CD4-positive, alpha-beta memory T cell (primary cell): ENCODE data around the gene CLIC5. TPM values are rescaled to one million over a fixed set of nuclear protein-coding genes. Genes with fewer than 3 reads are reported as not detected.

Source experiments
- CTCF ChIA-PET: fragments of 350-600 bp; sonication (Branson Sonifier 250); formaldehyde crosslinking; loops from one replicate; lab custom pipeline; 2021; ENCODE audit warnings: inconsistent platforms; ENCODE audit not compliant: partially characterized antibody; lab: Charles Lee
- POLR2A ChIA-PET: fragments of 350-600 bp; sonication (Branson Sonifier 250); formaldehyde crosslinking; loops from one replicate; lab custom pipeline; 2021; ENCODE audit not compliant: partially characterized antibody; lab: Charles Lee
- DNase-seq, 5 donors: peaks; one replicate each; pipeline versions ENCODE4 v3.0.0 to v3.0.0-alpha.2; 2020 to 2022; ENCODE audit warnings: mixed read lengths in 1 of 5
- H3K27ac ChIP-seq: one replicate; pipeline ENCODE4 v1.7.0; 2013; ENCODE audit warnings: low read depth, low read length
- H3K27me3 ChIP-seq: 2 replicates; pipeline ENCODE4 v1.7.0; 2013; ENCODE audit warnings: mild to moderate bottlenecking, low read length, moderate library complexity; ENCODE audit not compliant: insufficient read depth
- H3K36me3 ChIP-seq: 2 replicates; pipeline ENCODE4 v1.7.0; 2013; ENCODE audit warnings: mild to moderate bottlenecking, low read length, moderate library complexity; ENCODE audit not compliant: insufficient read depth
- H3K4me1 ChIP-seq: 2 replicates; pipeline ENCODE4 v1.7.0; 2013; ENCODE audit warnings: mild to moderate bottlenecking, low read length, moderate library complexity; ENCODE audit not compliant: insufficient read depth
- H3K4me3 ChIP-seq, 2 donors: one replicate each; pipeline ENCODE4 v1.7.0; 2013; ENCODE audit warnings: low read length in 2 of 2, mild to moderate bottlenecking in 1 of 2
- H3K9me3 ChIP-seq, 2 donors: one replicate each; pipeline ENCODE4 v1.7.0; 2013; ENCODE audit warnings: low read length in 2 of 2, control low read depth in 1 of 2; ENCODE audit not compliant: control insufficient read depth in 1 of 2
- H3K27ac Mint-ChIP-seq, 7 donors: one replicate each; pipeline ENCODE4 v1.8.0; 2020 to 2021; ENCODE audit warnings: mixed read lengths in 7 of 7, mild to moderate bottlenecking in 6 of 7, inconsistent platforms in 3 of 7, moderate library complexity in 3 of 7
- H3K27me3 Mint-ChIP-seq, 2 donors: one replicate each; pipeline ENCODE4 v1.8.0; 2020 to 2021; ENCODE audit warnings: mixed read lengths in 2 of 2
- H3K36me3 Mint-ChIP-seq, 2 donors: one replicate each; pipeline ENCODE4 v1.8.0; 2020 to 2021; ENCODE audit warnings: mixed read lengths in 2 of 2, inconsistent platforms in 1 of 2, mild to moderate bottlenecking in 1 of 2
- H3K4me1 Mint-ChIP-seq, 4 donors: one replicate each; pipeline ENCODE4 v1.8.0; 2020 to 2021; ENCODE audit warnings: mixed read lengths in 4 of 4, mild to moderate bottlenecking in 1 of 4
- H3K4me3 Mint-ChIP-seq, 8 donors: one replicate each; pipeline ENCODE4 v1.8.0; 2020 to 2021; ENCODE audit warnings: mixed read lengths in 8 of 8, mild to moderate bottlenecking in 7 of 8, moderate library complexity in 6 of 8, inconsistent platforms in 3 of 8
- H3K9me3 Mint-ChIP-seq, 8 donors: one replicate each; pipeline ENCODE4 v1.8.0; 2020 to 2021; ENCODE audit warnings: mixed read lengths in 8 of 8, mild to moderate bottlenecking in 5 of 8, inconsistent platforms in 3 of 8, moderate library complexity in 1 of 8
- intact Hi-C: fragments of 100-400 bp; cut with micrococcal nuclease; formaldehyde crosslinking; loops from one replicate; pipeline ENCODE4 v1.15.1; 2023
- polyA plus RNA-seq, 2 donors: library from polyadenylated mRNA; unstranded; fragments of 300-500 nt; fragmentation: Illumina TruSeq; gene quantifications; one replicate each; pipeline ENCODE4 v1.2.3, GENCODE V29; 2021
- total RNA-seq, 2 experiments: library from RNA; stranded (reverse); gene quantifications; one replicate each; pipeline ENCODE4 v1.2.3, GENCODE V29; 2021

The CLIC5 gene
- total and polyA plus RNA-seq, 4 experiments from 2014 or later, result 3.4 to 18.4 (median 12.4) TPM

DNA sequence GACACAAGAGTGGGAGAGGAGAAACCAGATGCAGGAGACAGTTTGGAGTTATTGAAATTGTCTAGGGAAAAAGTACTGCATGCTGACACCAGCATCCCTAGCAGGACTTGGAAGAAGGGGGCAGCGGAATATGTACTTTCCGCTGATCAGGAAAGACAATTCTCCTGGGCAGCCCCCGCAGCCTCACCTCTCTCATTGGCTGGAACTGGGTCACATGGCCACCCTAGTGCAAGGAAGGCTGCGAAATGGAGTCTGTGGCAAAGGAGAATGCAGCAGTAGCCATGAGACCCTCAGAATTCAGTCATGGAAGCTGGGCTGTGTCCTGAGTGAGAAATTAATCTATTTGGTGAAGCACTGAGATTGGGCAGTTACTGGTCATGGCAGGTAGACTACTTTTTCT is 131.3 kb downstream of the CLIC5 start:
- intact Hi-C loops, result no loop called here
- POLR2A ChIA-PET, result interaction anchor here (0.6 kb wide), 1 partner anchor 1287 kb away, joined by 4 read pairs; no protein-coding TSS in a partner anchor

DNA sequence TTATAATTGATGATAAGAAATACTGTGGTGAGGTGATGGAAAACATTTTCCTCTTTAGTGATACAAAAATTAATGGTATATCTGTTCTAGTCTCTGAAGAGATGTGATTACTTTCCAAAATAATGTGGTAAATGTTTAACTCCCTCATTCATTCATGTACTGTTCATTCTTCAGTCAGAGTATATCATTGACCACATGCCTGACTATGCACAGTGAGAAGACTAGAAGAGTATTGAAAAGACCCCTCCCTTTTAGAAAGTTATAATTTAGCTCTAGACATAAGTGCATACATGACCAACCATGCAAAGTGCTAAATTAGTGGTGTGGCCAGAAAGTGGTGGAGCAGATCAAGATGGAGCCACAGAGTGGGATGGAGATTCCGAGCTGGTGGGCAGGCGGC is 133.0 kb downstream of the CLIC5 start:
- Mint-ChIP-seq H3K27ac (no peak overlapping the region), H3K27me3 (peaks cover 0 to 5% of the 10 kb centered on the region in 2 donors), H3K36me3 (no peaks in the 10 kb centered on the region), H3K4me1 (no peaks in the 10 kb centered on the region), H3K4me3 (no peak overlapping the region), H3K9me3 (peaks cover 0 to 4% (median 0%) of the 10 kb centered on the region in 8 donors)
- Histone ChIP-seq H3K4me3 (no peak overlapping the region), H3K27ac (no peak overlapping the region), H3K4me1 (no peaks in the 10 kb centered on the region), H3K27me3 (no peaks in the 10 kb centered on the region), H3K9me3 (no peaks in the 10 kb centered on the region), H3K36me3 (no peaks in the 10 kb centered on the region)
- POLR2A ChIA-PET, result no interaction called here
- intact Hi-C loops, result no loop called here
- CTCF ChIA-PET, result no interaction called here
- no peak for DNase-seq

More for the DNA sequence above, 131.3 kb downstream of the CLIC5 start:
- no peaks in the 10 kb centered on the region for H3K36me3 ChIP-seq
- Mint-ChIP-seq H3K27me3 (peaks cover 0 to 3% of the 10 kb centered on the region in 2 donors), H3K4me3 (no peak overlapping the region), H3K9me3 (peaks cover 0 to 4% (median 0%) of the 10 kb centered on the region in 8 donors), H3K36me3 (no peaks in the 10 kb centered on the region), H3K4me1 (no peaks in the 10 kb centered on the region), H3K27ac (no peak overlapping the region)
- H3K9me3 ChIP-seq, result no peaks in the 10 kb centered on the region
- H3K4me1 ChIP-seq, result no peaks in the 10 kb centered on the region
- H3K4me3 ChIP-seq, result no peak overlapping the region
- no peaks in the 10 kb centered on the region for H3K27me3 ChIP-seq
- H3K27ac ChIP-seq, result no peak overlapping the region
- DNase-seq, result no peak
- CTCF ChIA-PET, result no interaction called here

DNA sequence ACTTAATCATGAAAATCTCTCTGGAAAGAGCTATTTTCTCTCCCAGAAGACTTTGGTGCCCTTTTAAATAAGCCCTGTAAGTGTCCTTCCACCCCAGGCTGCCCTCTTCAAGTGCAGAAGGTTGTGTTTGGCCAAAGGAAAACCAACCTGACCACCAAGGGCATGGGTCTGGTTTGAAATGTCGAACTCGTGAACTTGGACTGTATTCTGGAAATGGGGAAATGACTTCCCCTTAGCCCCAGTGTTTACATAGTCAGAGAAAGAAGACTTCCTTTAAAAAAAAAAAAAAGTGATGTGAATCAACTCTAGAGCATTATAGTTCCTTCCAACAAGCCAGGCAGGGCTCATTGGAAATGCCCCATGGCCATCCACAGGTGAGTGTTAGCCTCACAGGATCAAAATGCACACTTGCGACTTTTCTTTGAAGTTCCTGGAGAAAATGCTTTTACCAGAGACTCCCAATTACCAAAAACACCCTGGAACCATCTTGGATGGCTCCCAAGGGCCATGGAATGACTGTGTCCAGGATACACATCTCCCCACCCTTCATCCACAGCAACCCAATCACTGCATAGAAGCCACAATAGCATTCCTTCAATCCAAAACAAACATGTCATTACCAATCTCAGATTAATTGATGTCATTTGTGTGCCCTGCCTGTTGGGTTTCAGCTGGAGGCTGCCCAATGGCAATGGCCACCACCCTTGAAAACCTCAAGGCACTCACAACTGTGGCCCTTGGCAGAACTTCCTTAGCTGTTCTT is 133.8 kb downstream of the CLIC5 start:
- Histone ChIP-seq H3K27me3 (no peaks in the 10 kb centered on the region), H3K27ac (no peak overlapping the region), H3K36me3 (no peaks in the 10 kb centered on the region), H3K9me3 (no peaks in the 10 kb centered on the region), H3K4me1 (no peaks in the 10 kb centered on the region), H3K4me3 (no peak overlapping the region)
- H3K9me3 Mint-ChIP-seq, result peaks cover 0 to 4% (median 0%) of the 10 kb centered on the region in 8 donors
- no peak for DNase-seq
- H3K4me1 Mint-ChIP-seq, result no peaks in the 10 kb centered on the region
- no peak overlapping the region for H3K4me3 Mint-ChIP-seq
- CTCF ChIA-PET, result no interaction called here
- H3K27me3 Mint-ChIP-seq, result peaks cover 0 to 5% of the 10 kb centered on the region in 2 donors
- no peaks in the 10 kb centered on the region for H3K36me3 Mint-ChIP-seq
- no peak overlapping the region for H3K27ac Mint-ChIP-seq
- POLR2A ChIA-PET, result no interaction called here
- intact Hi-C loops, result no loop called here

DNA sequence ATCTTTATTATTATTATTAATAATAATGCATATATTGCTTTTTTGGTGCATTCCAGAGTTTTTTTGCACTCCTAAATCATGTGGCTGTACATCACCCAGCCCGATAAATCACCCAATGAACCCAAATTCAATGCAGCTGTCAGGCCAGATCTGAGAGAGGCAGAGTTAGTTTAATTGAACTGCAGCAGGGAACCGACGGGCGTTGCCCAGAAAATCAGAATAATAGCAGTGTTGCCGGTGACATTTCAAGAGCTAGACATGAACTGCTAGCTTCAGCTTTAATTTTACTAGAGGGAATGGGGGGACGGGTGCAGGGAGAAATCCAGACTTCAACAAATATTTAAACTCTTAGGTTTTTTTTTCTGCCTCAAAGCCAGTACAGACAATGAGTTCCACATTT is 135.0 kb downstream of the CLIC5 start:
- Histone ChIP-seq H3K36me3 (no peaks in the 10 kb centered on the region), H3K4me3 (no peak overlapping the region), H3K27me3 (no peaks in the 10 kb centered on the region), H3K9me3 (no peaks in the 10 kb centered on the region), H3K27ac (no peak overlapping the region), H3K4me1 (no peaks in the 10 kb centered on the region)
- peaks cover 0 to 4% (median 0%) of the 10 kb centered on the region in 8 donors for H3K9me3 Mint-ChIP-seq
- no peak overlapping the region for H3K27ac Mint-ChIP-seq
- no peaks in the 10 kb centered on the region for H3K36me3 Mint-ChIP-seq
- ChIA-PET POLR2A (no interaction called here), CTCF (interaction anchor here (1.0 kb wide), 1 partner anchor 21 kb away, joined by 3 read pairs; no protein-coding TSS in a partner anchor)
- H3K4me1 Mint-ChIP-seq, result no peaks in the 10 kb centered on the region
- peaks cover 0 to 5% of the 10 kb centered on the region in 2 donors for H3K27me3 Mint-ChIP-seq
- intact Hi-C loops, result no loop called here
- no peak for DNase-seq
- no peak overlapping the region for H3K4me3 Mint-ChIP-seq

DNA sequence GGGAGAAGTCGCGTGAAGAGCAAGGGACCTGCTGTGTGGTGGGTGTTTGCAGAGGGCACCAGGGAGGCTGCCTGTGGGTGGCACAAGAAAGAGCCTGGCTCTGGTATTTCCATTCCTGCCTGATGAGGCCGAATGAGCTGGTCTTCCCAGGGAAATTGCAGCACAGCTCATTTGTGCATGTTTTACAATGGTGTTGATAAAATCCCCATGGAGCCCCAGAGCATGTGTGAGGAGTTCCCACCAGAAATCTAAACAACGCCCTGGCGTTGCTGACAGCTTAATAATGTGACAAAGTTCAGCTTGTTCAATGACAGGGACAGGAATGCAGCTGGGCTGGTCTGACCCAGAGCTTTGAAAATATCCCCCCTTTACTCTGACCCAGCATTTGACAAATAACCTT is 135.5 kb downstream of the CLIC5 start:
- POLR2A ChIA-PET, result no interaction called here
- intact Hi-C loops, result no loop called here
- Mint-ChIP-seq H3K4me3 (no peak overlapping the region), H3K27ac (no peak overlapping the region), H3K36me3 (no peaks in the 10 kb centered on the region), H3K4me1 (no peaks in the 10 kb centered on the region), H3K27me3 (peaks cover 0 to 5% of the 10 kb centered on the region in 2 donors), H3K9me3 (peaks cover 0 to 4% (median 0%) of the 10 kb centered on the region in 8 donors)
- Histone ChIP-seq H3K4me3 (no peak overlapping the region), H3K27ac (no peak overlapping the region), H3K36me3 (no peaks in the 10 kb centered on the region), H3K9me3 (no peaks in the 10 kb centered on the region), H3K27me3 (no peaks in the 10 kb centered on the region), H3K4me1 (no peaks in the 10 kb centered on the region)
- DNase-seq, result no peak
- CTCF ChIA-PET, result no interaction called here

DNA sequence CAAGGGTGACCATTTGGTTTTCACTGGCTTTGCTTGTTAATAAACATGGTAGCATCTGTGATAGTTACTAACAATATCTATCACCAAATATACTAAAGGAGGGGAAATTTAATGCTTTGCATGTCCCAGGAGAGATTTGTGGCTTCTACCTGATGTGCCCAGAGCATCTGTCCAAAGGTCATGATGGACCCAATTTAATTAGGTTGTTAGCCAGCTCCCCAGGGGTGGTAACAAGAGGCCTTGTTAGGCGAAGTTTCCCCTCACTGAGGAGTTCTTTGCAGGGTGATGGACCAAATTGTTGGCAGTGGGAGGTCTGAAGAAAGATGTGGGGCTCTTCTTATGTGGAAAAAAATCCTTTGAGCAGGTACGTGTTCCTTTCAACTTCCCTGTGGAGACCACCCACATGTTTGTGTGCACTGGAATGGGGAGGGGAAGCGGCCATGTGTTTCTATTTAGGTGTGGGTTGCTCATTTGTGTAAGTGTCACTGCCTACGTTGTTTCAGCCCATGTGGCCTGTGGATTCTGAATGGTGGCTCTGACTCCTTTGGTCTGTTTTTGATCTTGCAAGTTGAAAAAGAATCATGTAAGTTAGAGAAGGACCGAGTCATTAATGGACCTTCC is 137.6 kb downstream of the CLIC5 start:
- POLR2A ChIA-PET, result no interaction called here
- H3K27ac Mint-ChIP-seq, result no peak overlapping the region

DNA sequence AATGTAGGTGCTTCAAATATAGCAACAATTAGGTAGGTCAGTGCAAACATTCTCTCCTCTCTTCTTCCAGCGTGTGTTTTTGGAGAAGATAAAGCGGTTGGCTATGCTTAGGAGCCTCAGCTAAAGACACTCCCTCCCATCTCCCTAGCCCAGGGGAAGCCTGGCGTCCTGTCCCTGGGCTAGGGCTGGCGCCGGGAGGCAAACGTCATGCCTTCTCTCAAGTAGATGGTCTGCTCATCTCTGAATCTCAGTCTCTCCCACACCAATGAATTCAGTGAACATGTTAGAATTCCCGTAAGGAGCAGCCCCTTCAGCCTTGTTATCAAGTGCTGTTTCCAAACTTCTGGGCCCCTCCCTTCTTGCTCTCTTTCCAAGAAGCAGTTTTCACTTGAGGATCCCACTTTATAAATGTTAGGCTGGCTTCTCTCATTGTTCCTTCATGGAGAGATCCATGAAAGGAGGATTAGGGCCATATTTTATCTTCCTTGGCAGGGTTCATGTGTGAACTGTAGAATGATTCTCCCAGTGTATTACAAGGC is 142.8 kb downstream of the CLIC5 start:
- H3K4me1 ChIP-seq, result no peaks in the 10 kb centered on the region
- Mint-ChIP-seq H3K27me3 (peaks cover 2 to 7% of the 10 kb centered on the region in 2 donors), H3K4me1 (no peaks in the 10 kb centered on the region), H3K36me3 (no peaks in the 10 kb centered on the region), H3K4me3 (no peak overlapping the region), H3K27ac (no peak overlapping the region), H3K9me3 (no peaks in the 10 kb centered on the region)
- no peak overlapping the region for H3K27ac ChIP-seq
- intact Hi-C loops, result no loop called here
- H3K4me3 ChIP-seq, result no peak overlapping the region
- no peaks in the 10 kb centered on the region for H3K36me3 ChIP-seq
- CTCF ChIA-PET, result no interaction called here
- H3K27me3 ChIP-seq, result no peaks in the 10 kb centered on the region
- no peaks in the 10 kb centered on the region for H3K9me3 ChIP-seq
- POLR2A ChIA-PET, result no interaction called here
- no peak for DNase-seq

More for the DNA sequence above, 137.6 kb downstream of the CLIC5 start:
- H3K4me1 ChIP-seq, result no peaks in the 10 kb centered on the region
- no peak overlapping the region for H3K27ac ChIP-seq
- H3K36me3 ChIP-seq, result no peaks in the 10 kb centered on the region
- no peak overlapping the region for H3K4me3 Mint-ChIP-seq
- no peaks in the 10 kb centered on the region for H3K27me3 ChIP-seq
- H3K4me1 Mint-ChIP-seq, result no peaks in the 10 kb centered on the region
- CTCF ChIA-PET, result no interaction called here
- no peaks in the 10 kb centered on the region for H3K36me3 Mint-ChIP-seq
- no peaks in the 10 kb centered on the region for H3K9me3 ChIP-seq
- intact Hi-C loops, result no loop called here
- H3K9me3 Mint-ChIP-seq, result no peaks in the 10 kb centered on the region
- no peak for DNase-seq
- H3K4me3 ChIP-seq, result no peak overlapping the region
- peaks cover 0 to 5% of the 10 kb centered on the region in 2 donors for H3K27me3 Mint-ChIP-seq
